HG03521 (cell line): ENCODE data around the gene ZBTB46.
A peak's percentile ranks its signal among the peaks of the same experiment; 100 is the strongest.

ENCODE experiments used
- ATAC-seq: cut with Tn5 transposase; IDR thresholded peaks from one replicate; pipeline ENCODE4 v1.9.1; 2021; ENCODE audit warnings: mild to moderate bottlenecking, moderate library complexity; ENCODE audit not compliant: unreplicated experiment

ZBTB46 gene

DNA sequence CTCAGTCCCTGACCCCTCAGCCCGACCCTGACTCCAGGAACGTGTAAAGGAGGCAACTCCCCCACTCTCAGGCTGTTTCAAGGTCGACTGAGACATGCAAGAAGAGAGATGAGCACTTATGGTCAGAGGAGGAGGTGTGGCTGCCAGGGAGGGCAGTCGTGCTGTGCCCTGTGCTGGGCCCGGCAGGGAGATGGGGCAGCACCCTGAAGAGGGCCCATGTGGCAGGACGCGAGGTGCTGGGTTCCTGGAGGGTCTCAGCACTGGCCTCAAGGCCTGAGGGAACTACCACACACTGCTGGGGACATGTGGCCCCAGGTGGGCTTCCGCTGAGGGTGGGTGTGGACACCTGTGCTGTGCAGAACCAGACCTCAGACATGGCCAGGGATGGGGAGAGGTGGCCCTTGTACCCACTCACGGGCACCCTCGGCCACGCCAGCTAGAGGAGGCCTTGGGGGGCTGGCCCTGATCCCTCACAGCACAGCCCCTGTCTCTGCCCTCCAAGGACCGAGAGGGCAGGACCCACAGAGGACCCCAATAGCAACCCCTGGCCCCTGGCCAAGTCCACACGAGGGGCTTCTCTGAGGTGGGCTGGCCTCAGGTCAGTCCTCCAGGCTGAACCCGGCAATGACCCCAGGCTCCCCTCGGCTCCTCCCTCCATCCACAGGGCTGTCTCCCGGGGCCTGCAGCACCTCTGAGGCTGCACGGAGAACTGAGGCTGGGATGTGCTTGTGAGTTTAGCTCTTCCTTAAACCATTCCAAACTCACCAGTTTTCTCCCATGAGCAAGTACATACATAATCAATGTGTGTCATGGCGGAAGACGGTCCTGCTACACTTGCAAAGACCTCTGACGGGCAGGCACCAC is 82.8 kb downstream of the ZBTB46 start:
- no peak for ATAC-seq

DNA sequence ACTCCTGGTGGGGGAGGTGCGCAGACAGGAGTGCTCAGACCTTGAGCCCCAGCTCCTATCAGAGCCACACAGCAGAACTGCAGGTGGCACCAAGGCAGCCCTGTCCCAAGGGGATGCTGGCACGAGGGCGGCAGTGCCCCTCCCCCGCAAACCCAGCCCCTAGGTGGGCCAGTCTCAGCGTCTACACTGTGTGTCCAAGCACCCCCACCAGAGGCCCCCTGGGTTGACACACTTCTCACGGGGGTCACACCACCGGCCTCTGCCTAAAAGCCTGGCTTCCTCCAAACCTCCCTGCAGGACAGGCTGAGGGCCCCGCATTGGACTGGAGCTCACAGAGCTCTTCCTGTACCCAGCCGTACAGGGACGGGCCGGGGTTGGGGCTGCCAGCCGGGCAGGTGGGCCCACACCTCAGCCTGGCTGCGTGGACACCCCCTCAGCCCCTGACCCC is 83.4 kb downstream of the ZBTB46 start:
- no peak for ATAC-seq

GRCh38 chr20:63746751-63747315 is 84.2 kb downstream of the ZBTB46 start:
- ATAC-seq = no peak

DNA sequence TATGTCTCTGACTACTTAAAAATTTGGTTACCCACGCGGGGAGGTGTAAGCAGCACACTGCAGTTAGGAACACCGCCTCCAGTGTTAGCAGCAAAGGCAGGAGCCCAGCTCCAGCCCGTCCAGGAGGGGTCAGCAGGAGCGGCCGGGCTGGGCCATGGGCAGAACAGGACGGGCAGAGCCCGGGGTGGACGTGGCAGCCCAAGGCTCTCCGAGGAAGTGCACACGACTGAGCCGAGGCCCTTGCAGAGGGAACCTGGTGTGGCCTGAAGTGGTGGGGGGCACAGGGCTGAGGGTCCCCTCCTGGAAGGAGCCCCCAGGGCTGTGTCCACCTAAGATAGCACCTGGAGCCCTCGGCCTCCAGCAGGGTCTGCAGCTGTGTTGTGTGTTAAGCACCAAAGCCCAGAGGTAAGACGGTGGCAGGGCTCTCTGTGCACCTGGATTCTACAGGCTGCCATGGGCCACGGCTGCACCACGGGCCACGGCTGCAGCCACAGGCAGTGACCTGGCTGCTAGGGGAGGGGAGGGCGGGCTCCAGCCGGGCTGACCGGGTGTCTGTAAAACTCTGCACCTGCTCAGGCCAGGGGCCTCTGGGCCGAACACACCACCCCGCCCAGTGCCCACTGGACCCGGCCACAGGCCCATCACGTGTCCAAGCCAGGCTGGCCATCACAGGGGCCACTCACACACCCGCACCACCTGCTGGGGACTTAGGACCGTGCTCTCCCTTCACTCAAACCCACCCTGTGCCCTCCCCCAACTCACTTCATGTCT is 84.9 kb downstream of the ZBTB46 start:
- no peak for ATAC-seq

- ATAC-seq = no peak
Measured at GRCh38 chr20:63745424-63745805, 85.6 kb downstream of the ZBTB46 start.

GRCh38 chr20:63744574-63745423 is 86.3 kb downstream of the ZBTB46 start:
- no peak for ATAC-seq

GRCh38 chr20:63744158-63744557 is 86.9 kb downstream of the ZBTB46 start:
- ATAC-seq = no peak

- no peak for ATAC-seq
Measured at GRCh38 chr20:63743210-63743970, 87.7 kb downstream of the ZBTB46 start.

DNA sequence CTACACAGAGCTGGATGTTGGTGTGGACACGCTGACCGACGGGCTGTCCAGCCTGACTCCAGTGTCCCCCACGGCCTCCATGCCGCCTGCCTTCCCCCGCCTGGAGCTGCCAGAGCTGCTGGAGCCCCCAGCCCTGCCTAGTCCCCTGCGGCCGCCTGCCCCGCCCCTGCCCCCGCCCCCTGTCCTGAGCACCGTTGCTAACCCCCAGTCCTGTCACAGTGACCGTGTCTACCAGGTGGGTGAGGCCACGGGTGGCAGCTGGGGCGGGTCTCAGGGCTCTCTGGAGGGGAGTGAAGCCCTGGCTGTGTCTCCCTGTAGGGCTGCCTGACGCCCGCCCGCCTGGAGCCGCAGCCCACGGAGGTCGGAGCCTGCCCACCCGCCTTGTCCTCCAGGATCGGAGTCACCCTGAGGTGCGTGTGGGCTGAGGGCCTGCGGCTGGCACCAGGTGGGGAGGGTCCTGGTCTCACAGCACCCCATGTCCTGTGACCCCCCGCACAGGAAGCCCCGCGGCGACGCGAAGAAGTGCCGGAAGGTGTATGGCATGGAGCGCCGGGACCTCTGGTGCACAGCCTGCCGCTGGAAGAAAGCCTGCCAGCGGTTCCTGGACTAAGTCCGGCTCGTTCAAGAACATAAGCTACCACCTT is 88.6 kb downstream of the ZBTB46 start:
- no peak for ATAC-seq

GRCh38 chr20:63741676-63742380 is 89.2 kb downstream of the ZBTB46 start:
- no peak for ATAC-seq

GRCh38 chr20:63741354-63741675 is 89.7 kb downstream of the ZBTB46 start:
- no peak for ATAC-seq

- ATAC-seq = no peak
Measured at GRCh38 chr20:63740627-63741353, 90.3 kb downstream of the ZBTB46 start.

DNA sequence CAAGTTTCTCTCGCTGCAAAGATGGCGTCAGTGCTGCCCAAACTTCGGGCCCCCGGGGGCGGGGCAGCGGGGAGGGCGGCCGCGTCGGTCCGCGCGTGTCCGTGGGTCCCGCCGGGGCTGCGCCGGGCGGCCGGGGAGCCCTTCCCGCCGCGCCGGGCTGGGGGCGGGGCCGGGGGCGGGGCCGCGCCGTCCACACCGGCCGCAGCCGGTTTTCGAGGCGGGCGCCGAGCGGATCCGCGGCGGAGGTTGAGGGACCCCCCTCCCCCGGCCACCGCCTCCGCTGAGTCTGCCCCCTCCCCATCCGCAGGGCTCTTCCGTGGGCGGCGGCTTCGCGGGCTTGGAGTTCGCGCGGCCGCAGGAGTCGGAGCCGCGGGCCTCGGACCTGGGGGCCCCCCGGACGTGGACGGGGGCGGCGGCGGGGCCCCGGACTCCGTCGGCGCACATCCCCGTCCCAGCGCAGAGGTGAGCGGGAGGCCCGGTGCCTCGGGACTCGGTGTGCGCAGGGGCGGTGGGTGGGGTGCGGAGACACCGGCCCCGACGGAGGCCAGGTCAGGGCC is 90.9 kb downstream of the ZBTB46 start:
- peak; percentile 14 for ATAC-seq

DNA sequence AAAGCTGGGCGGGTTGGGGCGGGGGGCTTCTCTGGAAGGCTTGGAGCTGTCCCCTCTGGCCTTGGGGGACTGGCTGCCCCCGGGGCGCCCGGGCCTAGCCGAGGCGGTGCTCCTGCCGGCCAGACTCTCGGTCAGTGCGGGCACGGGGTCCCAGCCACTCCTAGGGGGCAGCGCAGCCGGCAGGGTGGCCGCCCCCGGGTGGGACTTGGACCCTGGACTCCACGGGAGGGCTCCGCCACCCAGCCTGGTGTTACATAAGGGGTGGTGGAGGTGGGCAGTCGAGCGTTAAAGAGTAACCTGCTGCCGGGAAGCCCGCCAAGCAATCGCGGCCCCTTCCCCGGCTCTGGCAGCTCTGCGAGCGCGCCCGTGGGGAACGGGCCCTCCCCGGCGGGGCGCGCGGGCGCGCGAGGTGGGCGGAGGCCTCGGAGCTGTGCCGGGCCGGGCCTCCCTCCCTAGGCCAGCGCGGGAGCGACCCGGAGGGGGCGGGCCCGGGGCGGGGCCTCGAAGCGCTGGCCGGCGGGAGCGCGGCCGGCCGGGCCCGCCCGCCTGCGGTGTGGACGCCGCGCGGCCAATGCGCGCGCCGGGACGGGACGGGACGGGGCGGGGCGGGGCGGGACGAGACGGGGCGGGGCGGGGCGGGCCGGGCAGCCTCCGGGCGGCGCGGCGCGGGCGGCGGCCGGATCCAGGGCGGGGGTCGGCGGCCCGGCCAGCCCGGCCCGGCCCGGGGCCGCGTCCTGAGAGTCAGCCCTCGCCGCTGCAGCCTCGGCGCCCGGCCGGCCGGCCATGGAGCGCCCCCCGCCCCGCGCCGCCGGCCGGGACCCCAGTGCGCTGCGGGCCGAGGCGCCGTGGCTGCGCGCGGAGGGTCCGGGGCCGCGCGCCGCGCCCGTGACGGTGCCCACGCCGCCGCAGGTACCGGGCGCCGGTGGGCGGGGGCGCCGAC is 91.7 kb downstream of the ZBTB46 start, which contains the start of gene SLC2A4RG:
Gene SLC2A4RG (plus strand): TSS at position 647 of the 940 bp plus-strand sequence. CDS start 137 bp downstream, at position 784.
- ATAC-seq = peak; percentile 52

DNA sequence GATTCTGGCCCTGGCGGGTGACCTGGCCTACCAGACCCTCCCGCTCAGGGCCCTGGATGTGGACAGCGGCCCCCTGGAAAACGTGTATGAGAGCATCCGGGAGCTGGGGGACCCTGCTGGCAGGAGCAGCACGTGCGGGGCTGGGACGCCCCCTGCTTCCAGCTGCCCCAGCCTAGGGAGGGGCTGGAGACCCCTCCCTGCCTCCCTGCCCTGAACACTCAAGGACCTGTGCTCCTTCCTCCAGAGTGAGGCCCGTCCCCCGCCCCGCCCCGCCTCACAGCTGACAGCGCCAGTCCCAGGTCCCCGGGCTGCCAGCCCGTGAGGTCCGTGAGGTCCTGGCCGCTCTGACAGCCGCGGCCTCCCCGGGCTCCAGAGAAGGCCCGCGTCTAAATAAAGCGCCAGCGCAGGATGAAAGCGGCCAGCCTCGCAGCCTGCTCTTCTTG is 92.4 kb downstream of the ZBTB46 start:
- ATAC-seq = no peak

DNA sequence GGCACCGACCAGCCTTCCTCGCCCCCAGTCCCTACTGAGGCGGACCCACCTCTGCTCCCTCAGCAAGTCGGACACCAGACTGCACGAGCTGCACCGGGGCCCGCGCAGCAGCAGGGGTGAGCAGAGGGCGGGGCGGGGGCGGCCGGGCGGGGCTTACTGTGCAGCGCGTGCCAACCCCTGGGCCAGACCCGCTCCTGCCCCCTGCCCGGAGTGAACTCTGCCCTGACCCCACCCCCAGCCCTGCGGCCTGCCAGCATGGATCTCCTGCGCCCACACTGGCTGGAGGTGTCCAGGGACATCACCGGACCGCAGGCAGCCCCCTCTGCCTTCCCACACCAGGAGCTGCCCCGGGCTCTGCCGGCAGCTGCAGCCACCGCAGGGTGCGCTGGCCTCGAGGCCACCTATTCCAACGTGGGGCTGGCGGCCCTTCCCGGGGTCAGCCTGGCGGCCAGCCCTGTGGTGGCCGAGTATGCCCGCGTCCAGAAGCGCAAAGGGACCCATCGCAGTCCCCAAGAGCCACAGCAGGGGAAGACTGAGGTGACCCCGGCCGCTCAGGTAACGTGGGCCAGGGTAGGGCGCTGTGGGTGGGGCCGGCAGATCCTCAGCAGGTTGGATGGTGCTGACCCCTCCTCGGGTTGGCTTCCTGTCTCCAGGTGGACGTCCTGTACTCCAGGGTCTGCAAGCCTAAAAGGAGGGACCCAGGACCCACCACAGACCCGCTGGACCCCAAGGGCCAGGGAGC is 92.9 kb downstream of the ZBTB46 start:
- no peak for ATAC-seq
